ENCODE results near the gene SH2D3A.
"Not testable (repeated sequence)": the region's sequence is repeated elsewhere in the genome, so short reads cannot be mapped to it uniquely, and the experiment has no call there.

Gene SH2D3A

GRCh38 chr19:6754136-6754535 lies 13.1 kb downstream of the SH2D3A start:
- no peak for DNase-seq

DNA sequence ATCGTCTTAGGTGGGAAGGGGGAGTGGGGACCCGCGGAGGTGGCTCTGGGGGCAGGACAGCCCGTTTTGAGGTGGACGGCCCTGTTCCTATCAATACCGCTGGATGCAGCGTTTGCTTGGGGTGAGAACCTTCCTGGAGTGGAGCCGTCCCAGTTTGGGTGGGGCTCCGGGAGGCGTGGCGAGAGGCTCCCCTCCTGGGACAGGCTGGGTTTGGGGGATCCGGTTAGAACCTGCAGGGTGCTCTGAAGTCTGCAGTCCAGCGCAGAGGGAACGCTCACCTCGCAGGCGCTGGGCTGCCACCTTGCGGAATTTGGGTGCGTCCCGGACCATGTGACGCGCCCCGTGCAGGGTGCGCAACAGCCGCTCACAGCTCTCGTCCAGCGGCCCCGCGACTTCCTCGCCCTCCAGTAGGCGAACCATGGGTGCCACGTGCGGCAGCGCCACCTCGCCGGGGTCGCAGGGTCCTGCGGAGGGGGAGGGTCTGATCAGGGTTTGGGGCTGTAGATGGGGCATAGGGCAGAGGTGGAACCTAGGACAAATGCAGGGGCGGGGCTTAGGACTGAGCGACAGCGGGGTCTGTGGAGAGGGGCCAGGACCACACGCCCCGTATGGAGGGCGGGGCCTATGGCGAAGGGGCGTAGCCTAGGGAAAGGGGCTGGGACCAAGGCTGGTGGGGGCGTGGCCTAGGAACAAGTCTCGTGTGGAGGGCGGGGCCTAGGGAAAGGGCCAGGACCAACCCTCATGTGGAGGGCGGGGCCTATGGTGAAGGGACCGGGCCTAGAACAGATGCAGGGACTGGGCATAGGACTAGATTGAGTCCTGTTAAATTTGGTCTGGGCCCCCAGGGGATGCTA lies 13.8 kb downstream of the SH2D3A start:
- no peak for DNase-seq

GRCh38 chr19:6752256-6753177 lies 14.7 kb downstream of the SH2D3A start:
- no peak for DNase-seq

DNA sequence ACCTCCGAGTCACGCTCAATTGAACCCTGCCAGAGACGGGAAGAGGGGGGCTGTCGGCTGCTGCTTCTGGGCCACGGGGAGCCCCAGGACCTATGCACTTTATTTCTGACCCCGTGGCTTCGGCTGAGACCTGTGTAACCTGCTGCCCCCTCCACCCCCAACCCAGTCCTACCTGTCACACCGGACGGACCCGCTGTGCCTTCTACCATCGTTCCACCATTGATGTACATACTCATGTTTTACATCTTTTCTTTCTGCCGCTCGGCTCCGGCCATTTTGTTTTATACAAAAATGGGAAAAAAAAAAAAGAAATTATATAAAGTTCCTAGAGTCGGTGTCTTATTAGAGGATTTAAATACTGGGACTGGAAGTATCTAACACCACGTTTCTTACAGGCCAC lies 16.0 kb downstream of the SH2D3A start:
- no peak for DNase-seq

GRCh38 chr19:6750062-6750461 lies 17.2 kb downstream of the SH2D3A start:
- DNase-seq: no peak

GRCh38 chr19:6748543-6748942 lies 18.7 kb downstream of the SH2D3A start:
- DNase-seq: not testable (repeated sequence)

GRCh38 chr19:6745965-6746364 lies 21.3 kb downstream of the SH2D3A start:
- DNase-seq: no peak

DNA sequence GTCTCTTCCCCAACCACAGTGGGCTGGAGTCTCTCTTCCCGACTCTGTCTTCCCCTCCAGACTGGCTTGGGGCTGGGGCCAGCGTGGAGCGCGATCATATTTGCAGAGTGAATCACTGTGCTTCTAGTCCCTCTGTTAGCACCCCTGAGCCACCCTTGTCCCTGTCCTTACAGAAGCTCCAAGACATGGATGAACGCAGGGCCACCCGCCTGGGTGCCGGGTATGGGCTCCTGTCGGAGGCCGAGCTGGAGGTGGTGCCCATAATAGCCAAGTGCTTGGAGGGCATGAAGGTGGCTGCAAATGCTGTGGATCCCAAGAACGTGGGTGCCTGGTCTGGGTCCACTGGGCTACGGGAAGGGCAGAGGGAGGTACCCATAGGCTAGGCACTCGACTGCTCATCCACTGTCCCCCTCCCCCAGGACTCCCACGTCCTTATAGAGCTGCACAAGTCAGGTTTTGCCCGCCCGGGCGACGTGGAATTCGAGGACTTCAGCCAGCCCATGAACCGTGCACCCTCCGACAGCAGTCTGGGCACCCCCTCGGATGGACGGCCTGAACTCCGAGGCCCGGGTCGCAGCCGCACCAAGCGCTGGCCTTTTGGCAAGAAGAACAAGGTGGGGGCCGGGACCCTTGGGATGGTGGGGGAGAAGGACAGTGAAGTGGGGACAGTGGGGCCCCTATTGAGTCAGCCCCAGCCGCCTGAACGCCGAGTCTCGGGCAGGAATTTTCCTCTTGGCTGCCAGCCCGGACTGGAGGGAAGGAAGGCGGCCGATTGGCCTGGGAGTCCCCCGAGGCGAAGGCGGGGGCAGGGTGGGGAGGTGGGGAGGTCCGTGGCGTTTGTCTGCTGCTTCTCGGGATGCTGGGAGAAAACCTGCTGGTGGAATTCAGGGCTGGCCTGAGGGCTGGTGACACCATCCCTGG lies 22.6 kb downstream of the SH2D3A start:
- no peak for DNase-seq

DNA sequence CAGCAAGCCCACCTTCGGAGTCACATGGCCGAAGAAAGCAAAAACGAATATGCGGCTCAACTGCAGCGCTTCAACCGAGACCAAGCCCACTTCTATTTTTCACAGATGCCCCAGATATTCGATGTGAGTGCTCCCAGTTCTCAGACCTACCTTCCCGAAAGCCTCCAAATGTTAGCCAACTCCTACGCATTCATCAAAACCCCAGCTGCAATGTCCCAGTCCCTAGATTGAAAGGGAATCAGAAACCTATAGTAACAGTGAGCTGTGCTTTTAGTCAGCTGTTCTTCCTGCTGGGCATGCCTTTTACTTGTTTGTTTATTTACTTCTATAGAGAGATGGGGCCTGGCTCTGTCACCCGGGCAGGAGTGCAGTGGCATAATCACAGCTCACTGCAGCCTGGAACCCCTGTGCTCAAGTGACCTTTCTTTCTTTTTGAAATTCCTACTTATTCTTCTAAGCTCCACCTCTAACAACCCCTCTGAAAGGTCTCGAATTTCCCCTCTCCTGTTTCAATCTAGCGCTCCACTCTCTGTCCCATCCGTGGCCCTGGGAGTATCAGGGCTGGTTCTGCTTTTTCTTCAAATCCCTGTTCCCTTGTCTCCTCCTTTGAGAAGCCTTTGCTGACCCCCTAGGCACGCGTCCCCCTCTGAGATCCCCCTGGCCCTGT lies 23.4 kb downstream of the SH2D3A start:
- DNase-seq: no peak

DNA sequence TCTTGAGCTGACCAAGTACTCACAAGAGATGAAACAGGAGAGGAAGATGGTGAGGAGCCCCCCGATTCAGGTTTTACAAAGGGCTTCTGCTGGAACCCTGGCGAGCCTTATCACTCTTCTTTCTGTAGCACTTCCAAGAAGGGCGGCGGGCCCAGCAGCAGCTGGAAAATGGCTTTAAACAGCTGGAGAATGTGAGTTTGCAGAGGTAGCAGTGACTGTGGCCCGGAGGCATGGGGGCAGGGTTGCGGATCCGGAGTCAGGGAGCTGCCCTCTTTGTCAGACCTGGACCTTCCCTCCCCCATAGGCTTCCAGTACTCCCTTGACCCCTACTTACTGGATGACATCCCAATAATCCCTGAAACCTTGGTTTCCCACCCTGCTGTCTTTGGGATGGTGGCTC lies 24.2 kb downstream of the SH2D3A start:
- DNase-seq: no peak

- no peak for DNase-seq
Observed at GRCh38 chr19:6740589-6741343, 26.5 kb downstream of the SH2D3A start.

- no peak for DNase-seq
Observed at GRCh38 chr19:6739883-6740588, 27.2 kb downstream of the SH2D3A start.

- peak; percentile 28 for DNase-seq
Observed at GRCh38 chr19:6739390-6739882, 27.8 kb downstream of the SH2D3A start, which contains the start of gene TRIP10. TRIP10 (plus strand) TSS chr19:6739680; CDS start chr19:6739762, 82 bp downstream.

DNA sequence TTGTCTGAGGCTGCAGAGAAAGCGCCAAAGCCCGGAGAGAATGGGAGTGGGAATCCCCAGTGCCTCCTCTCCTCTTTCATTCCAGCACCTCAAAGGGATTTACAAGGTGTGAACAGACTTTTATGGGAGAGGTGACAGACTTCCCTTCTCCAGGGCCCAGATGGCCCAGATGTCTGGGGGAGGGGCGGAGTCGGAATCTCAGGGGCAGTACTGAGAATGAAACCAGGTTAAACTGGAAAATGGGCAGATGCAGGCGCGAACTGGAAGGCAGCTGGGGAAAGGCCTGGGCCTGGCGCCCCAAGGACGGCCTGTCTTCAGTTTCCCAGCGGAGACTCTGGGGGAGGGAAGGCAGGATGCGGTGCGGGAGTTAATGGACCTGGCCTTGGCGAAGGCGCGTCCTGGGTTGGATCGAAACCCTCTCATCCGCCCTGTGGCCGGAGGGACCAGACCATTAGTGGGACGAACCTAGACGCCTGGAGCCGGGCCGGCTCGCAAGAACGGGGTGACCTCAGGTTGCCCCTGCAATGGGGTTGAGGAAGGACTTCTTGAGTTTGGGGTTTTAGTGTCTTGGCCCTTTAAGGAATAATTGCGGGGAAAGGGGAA lies 28.3 kb downstream of the SH2D3A start:
- no peak for DNase-seq

DNA sequence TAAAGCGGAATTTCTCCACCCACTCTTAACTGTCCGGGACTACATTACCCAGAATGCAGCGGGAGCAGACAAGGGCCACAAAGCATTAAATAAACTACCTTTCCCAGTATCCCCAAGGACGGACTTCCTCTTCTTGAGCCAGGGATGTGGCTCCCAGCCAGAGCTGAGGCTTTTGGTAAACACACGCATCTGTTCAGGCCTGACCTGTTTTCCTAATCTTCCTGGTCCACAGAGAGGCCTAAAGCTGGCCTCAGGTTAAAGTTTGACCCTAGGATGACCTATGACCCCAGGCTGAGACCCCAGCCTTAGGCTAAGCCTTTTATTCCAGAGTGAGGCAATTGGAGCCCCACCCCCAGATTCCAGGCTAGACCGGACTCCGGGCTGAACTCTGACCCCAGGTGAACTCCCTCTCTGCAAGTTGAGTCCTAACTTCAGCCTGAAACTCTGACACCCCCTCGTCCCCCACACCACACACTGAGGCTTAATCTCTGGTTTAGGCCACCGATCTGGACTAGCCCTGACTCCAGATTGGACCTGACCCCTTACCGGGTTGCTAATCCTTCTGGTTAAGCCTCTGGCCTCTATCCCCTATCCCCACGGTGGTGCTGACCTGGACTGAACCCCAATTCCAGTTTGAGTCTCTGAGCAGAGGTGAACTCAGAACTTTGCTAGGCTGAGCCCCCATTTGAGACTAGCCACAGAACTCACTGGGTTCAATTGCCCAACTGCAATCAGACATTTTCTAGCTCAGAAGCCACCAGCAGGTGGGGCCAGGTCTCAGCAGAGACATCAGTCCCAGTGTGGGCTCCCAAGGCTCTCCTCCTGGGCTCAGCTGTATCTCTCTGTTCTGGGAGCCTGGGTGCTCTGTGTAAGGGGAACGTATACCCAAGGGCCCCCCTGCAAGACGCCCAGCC lies 29.1 kb downstream of the SH2D3A start:
- peak; percentile 31 for DNase-seq

DNA sequence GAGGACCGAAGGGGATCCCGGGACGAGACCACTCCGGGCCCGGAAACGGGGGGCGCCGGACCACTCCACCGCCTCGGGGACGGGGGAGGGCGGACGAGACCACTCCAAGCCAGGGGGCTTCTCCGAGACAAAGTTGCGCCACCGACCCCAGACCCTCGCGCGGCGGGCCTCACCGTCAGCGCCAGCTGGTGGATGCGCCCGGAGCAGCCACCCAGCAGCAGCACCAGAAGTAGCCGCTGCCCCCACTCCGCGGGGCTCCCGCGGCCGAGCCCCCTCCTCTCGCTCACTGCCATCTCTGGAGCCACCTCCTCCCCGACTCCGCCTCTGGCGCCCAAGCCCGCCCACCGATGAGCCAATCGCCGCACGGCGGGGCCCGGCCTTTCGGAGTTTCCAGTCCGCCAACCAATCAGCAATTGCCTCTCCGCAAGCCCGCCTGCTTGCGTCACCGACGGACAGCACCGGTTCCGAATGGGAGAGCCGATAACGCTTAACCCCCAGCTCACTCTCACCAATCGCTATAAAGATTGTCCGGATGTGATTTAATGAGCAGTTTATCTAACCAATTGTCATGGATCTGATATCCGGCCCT lies 29.9 kb downstream of the SH2D3A start, which contains the start of gene GPR108:
TSS of gene GPR108 (minus strand) at position 297 of the 589 bp plus-strand sequence. CDS start at position 293, 4 bp downstream.
- peak; percentile 96 for DNase-seq

DNA sequence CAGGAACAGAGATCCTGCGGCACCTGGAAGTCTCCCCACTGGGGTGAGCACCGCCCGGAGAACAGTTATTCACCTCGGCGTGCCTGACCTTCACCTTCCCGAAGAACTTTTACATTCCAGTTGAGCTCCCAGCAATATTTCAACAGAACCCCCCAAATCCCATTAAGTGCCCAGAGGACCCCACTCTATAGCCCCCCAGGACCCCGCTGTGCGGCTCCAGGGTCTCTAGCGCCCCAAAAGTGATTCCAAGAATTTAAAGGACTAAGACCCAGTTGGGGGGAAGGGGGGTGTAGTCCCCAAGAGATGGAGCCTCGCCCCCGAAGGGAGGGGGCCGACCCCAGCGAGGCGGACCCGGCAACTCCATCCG lies 30.3 kb downstream of the SH2D3A start:
- DNase-seq: no peak
